GM12878 (cell line): ENCODE results near the gene ALDH18A1.

Experiments used
- HDAC2 ChIP-seq: fragments of 200-600 bp; sonication (generic); IDR thresholded peaks from 2 replicates; pipeline ENCODE4 v1.6.1; 2017
- HDGF ChIP-seq: fragments of 450-650 bp; IDR thresholded peaks from 2 replicates; pipeline ENCODE4 v1.6.1; 2016; ENCODE audit warnings: antibody characterized with exemption
- NR2C2 ChIP-seq: IDR thresholded peaks from 2 replicates; pipeline ENCODE4 v1.6.1; 2011; ENCODE audit warnings: borderline replicate concordance, low read depth; ENCODE audit not compliant: control insufficient read depth, insufficient read length
- TCF12 ChIP-seq: IDR thresholded peaks from 2 replicates; pipeline ENCODE4 v1.6.1; 2011; ENCODE audit warnings: low read depth, mild to moderate bottlenecking, low read length
- TF ChIP-seq, protein P1 (sequence below), 3 experiments: IDR thresholded peaks in 2 of 3; conservative IDR thresholded peaks in 1 of 3; 2 replicates each; pipeline ENCODE4 v1.5.1; 2011; ENCODE audit warnings: low read depth in 3 of 3, low read length in 3 of 3, mild to moderate bottlenecking in 3 of 3, control low read depth in 2 of 3, moderate library complexity in 2 of 3, inconsistent platforms in 1 of 3, mixed read lengths in 1 of 3; ENCODE audit not compliant: control insufficient read depth in 2 of 3, insufficient read depth in 1 of 3; ENCODE audit errors: extremely low read depth in 1 of 3

DNA sequence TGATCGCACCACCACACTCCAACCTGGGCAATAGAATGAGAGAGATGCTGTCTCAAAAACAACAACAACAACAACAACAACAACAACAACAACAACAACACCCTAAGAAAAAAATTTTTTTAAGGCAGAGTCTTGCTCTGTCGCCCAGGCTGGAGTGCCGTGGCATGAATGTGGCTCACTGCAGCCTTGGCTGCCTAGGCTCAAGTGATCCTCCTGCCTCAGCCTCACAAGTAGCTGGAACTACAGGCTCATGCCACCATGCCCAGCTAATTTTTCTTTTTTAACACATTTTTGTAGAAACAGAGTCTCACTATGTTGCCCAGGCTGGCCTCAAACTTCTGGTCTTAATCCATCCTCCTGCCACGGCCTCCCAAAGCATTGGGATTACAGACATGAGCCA, 18.6 kb downstream of the ALDH18A1 start:
- TF ChIP-seq TCF12, result no peak
- TF ChIP-seq NR2C2, result no peak
- TF ChIP-seq, protein P1, sequence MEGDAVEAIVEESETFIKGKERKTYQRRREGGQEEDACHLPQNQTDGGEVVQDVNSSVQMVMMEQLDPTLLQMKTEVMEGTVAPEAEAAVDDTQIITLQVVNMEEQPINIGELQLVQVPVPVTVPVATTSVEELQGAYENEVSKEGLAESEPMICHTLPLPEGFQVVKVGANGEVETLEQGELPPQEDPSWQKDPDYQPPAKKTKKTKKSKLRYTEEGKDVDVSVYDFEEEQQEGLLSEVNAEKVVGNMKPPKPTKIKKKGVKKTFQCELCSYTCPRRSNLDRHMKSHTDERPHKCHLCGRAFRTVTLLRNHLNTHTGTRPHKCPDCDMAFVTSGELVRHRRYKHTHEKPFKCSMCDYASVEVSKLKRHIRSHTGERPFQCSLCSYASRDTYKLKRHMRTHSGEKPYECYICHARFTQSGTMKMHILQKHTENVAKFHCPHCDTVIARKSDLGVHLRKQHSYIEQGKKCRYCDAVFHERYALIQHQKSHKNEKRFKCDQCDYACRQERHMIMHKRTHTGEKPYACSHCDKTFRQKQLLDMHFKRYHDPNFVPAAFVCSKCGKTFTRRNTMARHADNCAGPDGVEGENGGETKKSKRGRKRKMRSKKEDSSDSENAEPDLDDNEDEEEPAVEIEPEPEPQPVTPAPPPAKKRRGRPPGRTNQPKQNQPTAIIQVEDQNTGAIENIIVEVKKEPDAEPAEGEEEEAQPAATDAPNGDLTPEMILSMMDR (IDR thresholded peaks at IDR 0.05 in 2 of 3, conservative IDR thresholded peaks at IDR 0.05 in 1 of 3; ENCODE audit: control insufficient read depth in 2 of 3, extremely low read depth in 1 of 3, insufficient read depth in 1 of 3, low read depth in 3 of 3, low read length in 3 of 3), result no peak
- no peak for TF ChIP-seq HDAC2
- TF ChIP-seq HDGF, result no peak
